ENCODE results near the gene CDC23. TPM values are rescaled to one million over a fixed set of nuclear protein-coding genes. Genes with fewer than 3 reads are reported as not detected.

CDC23 gene
- total and polyA plus RNA-seq, 2 donors (not counting 1 experiment from before 2014, with no cell fraction given), result 11.8 to 35.4 TPM

GRCh38 chr5:138229387-138229786 lies 16.3 kb upstream of the CDC23 start:
- CTCF ChIA-PET, result no interaction called here
- H3K9me3 Mint-ChIP-seq (ENCODE audit: insufficient read depth), result peaks cover 6% of the 10 kb centered on the region

GRCh38 chr5:138226910-138227309 lies 13.8 kb upstream of the CDC23 start:
- ChIA-PET POLR2A (no interaction called here), CTCF (no interaction called here)
- Histone ChIP-seq H3K27me3 (replicated peaks in 1 of 4; ENCODE audit: control extremely low read depth in 1 of 4, control insufficient read depth in 3 of 4, insufficient read depth in 4 of 4, low read length in 3 of 4) (peaks cover 0 to 9% (median 4%) of the 10 kb centered on the region in 4 experiments), H2AFZ (ENCODE audit: insufficient read depth, low read depth, low read length, poor library complexity, severe bottlenecking) (no peak overlapping the region), H3K4me2 (replicated peaks; ENCODE audit: low read depth, low read length, poor library complexity, severe bottlenecking) (no peak overlapping the region), H3K4me1 (ENCODE audit: control insufficient read depth in 2 of 2, insufficient read depth in 2 of 2, low read length in 2 of 2) (peaks cover 0 to 4% of the 10 kb centered on the region in 2 donors), H3K27ac (ENCODE audit: low read length in 2 of 2) (no peak overlapping the region), H3K9ac (ENCODE audit: low read length) (no peak overlapping the region), H3K9me3 (ENCODE audit: control extremely low read depth in 1 of 3, control insufficient read depth in 2 of 3, insufficient read depth in 1 of 3, low read length in 2 of 3) (peaks cover 1 to 12% (median 6%) of the 10 kb centered on the region in 3 donors), H3K79me2 (ENCODE audit: control insufficient read depth, insufficient read depth, low read length) (no peaks in the 10 kb centered on the region), H3K4me3 (ENCODE audit: control extremely low read depth in 1 of 5, extremely low read depth in 1 of 5, insufficient read depth in 1 of 5, low read depth in 2 of 5, low read length in 4 of 5) (no peak overlapping the region), H3K36me3 (replicated peaks in 1 of 2; ENCODE audit: control extremely low read depth in 1 of 2, control insufficient read depth in 1 of 2, extremely low read depth in 1 of 2, insufficient read depth in 2 of 2, low read length in 1 of 2) (no peaks in the 10 kb centered on the region), H4K20me1 (ENCODE audit: control insufficient read depth, insufficient read depth, low read length, poor library complexity, severe bottlenecking) (no peaks in the 10 kb centered on the region)
- H3K27me3 Mint-ChIP-seq, result peaks cover 40% of the 10 kb centered on the region
- peaks cover 6% of the 10 kb centered on the region for H3K9me3 Mint-ChIP-seq (ENCODE audit: insufficient read depth)
- intact Hi-C loops (cut with micrococcal nuclease), result no loop called here
- peaks cover 4% of the 10 kb centered on the region for H3K4me1 Mint-ChIP-seq
- ATAC-seq (ENCODE audit: low read depth), result peak; percentile 14
- H3K4me3 Mint-ChIP-seq, result no peak overlapping the region
- DNase-seq, result no peak
- no peak overlapping the region for H3K27ac Mint-ChIP-seq
- TF ChIP-seq EZH2 (IDR thresholded peaks at IDR 0.05; ENCODE audit: borderline replicate concordance, insufficient read depth, low read depth, low read length, poor library complexity, severe bottlenecking) (no peak), CTCF (IDR thresholded peaks at IDR 0.05) (no peak)

More at GRCh38 chr5:138229387-138229786, 16.3 kb upstream of the CDC23 start:
- H3K4me1 Mint-ChIP-seq, result no peaks in the 10 kb centered on the region
- DNase-seq (no peak), ATAC-seq (ENCODE audit: low read depth) (no peak)
- POLR2A ChIA-PET, result interaction anchor here (0.6 kb wide), 1 partner anchor 11 kb away, joined by 7 read pairs; no protein-coding TSS in a partner anchor
- H3K4me3 Mint-ChIP-seq, result no peak overlapping the region
- H3K4me1 ChIP-seq (ENCODE audit: control insufficient read depth in 2 of 2, insufficient read depth in 2 of 2, low read length in 2 of 2), result no peaks in the 10 kb centered on the region
- H3K27ac ChIP-seq (ENCODE audit: low read length in 2 of 2), result no peak overlapping the region
- no peaks in the 10 kb centered on the region for H4K20me1 ChIP-seq (ENCODE audit: control insufficient read depth, insufficient read depth, low read length, poor library complexity, severe bottlenecking)
- peaks cover 0 to 9% (median 5%) of the 10 kb centered on the region in 4 experiments for H3K27me3 ChIP-seq (replicated peaks in 1 of 4; ENCODE audit: control extremely low read depth in 1 of 4, control insufficient read depth in 3 of 4, insufficient read depth in 4 of 4, low read length in 3 of 4)
- H2AFZ ChIP-seq (ENCODE audit: insufficient read depth, low read depth, low read length, poor library complexity, severe bottlenecking), result no peak overlapping the region
- H3K9me3 ChIP-seq (ENCODE audit: control extremely low read depth in 1 of 3, control insufficient read depth in 2 of 3, insufficient read depth in 1 of 3, low read length in 2 of 3), result peaks cover 1 to 12% (median 6%) of the 10 kb centered on the region in 3 donors
- H3K4me2 ChIP-seq (replicated peaks; ENCODE audit: low read depth, low read length, poor library complexity, severe bottlenecking), result no peak overlapping the region
- H3K27me3 Mint-ChIP-seq, result peaks cover 28% of the 10 kb centered on the region
- H3K9ac ChIP-seq (ENCODE audit: low read length), result no peak overlapping the region
- no peaks in the 10 kb centered on the region for H3K36me3 ChIP-seq (replicated peaks in 1 of 2; ENCODE audit: control extremely low read depth in 1 of 2, control insufficient read depth in 1 of 2, extremely low read depth in 1 of 2, insufficient read depth in 2 of 2, low read length in 1 of 2)
- intact Hi-C loops (cut with micrococcal nuclease), result no loop called here
- H3K27ac Mint-ChIP-seq, result no peak overlapping the region
- TF ChIP-seq CTCF (IDR thresholded peaks at IDR 0.05), result no peak
- TF ChIP-seq EZH2 (IDR thresholded peaks at IDR 0.05; ENCODE audit: borderline replicate concordance, insufficient read depth, low read depth, low read length, poor library complexity, severe bottlenecking), result no peak
- 69% methylated on average over 2 of the region's 6 CpGs for WGBS (ENCODE audit: insufficient coverage)
- no peak overlapping the region for H3K4me3 ChIP-seq (ENCODE audit: control extremely low read depth in 1 of 5, extremely low read depth in 1 of 5, insufficient read depth in 1 of 5, low read depth in 2 of 5, low read length in 4 of 5)
- H3K79me2 ChIP-seq (ENCODE audit: control insufficient read depth, insufficient read depth, low read length), result no peaks in the 10 kb centered on the region
